Karpas-422 (cell line): Measurements from ENCODE around the gene DNAJC6. TPM values are rescaled to one million over a fixed set of nuclear protein-coding genes. Genes with fewer than 3 reads are reported as not detected.

Experiments used
- DNase-seq: peaks from one replicate; pipeline ENCODE4 v3.0.0-alpha.2; 2015
- H2AFZ ChIP-seq: fragments of 200-600 bp; sonication (generic); 2 replicates; pipeline ENCODE4 v1.6.1; 2014; ENCODE audit warnings: antibody characterized with exemption, low read length, mixed read lengths
- H3K27ac ChIP-seq: fragments of 200-600 bp; sonication (generic); 2 replicates; pipeline ENCODE4 v1.5.1; 2014; ENCODE audit warnings: mild to moderate bottlenecking, low read length, moderate library complexity
- H3K27me3 ChIP-seq: fragments of 200-600 bp; sonication (generic); 2 replicates; pipeline ENCODE4 v1.6.1; 2014; ENCODE audit warnings: low read length, mixed read lengths
- H3K36me3 ChIP-seq: fragments of 200-600 bp; sonication (generic); 2 replicates; pipeline ENCODE4 v1.6.1; 2014; ENCODE audit warnings: low read length, mixed read lengths; ENCODE audit not compliant: insufficient read depth
- H3K4me1 ChIP-seq: fragments of 200-600 bp; sonication (generic); 2 replicates; pipeline ENCODE4 v1.6.1; 2014; ENCODE audit warnings: mild to moderate bottlenecking, low read length, mixed read lengths
- H3K4me2 ChIP-seq: fragments of 200-600 bp; sonication (generic); 2 replicates; pipeline ENCODE4 v1.6.1; 2014; ENCODE audit warnings: low read length, low read depth, mild to moderate bottlenecking; ENCODE audit not compliant: poor library complexity, severe bottlenecking
- H3K4me3 ChIP-seq: fragments of 200-600 bp; sonication (generic); 2 replicates; pipeline ENCODE4 v1.5.1; 2014; ENCODE audit warnings: mild to moderate bottlenecking, antibody characterized with exemption, low read length, mixed read lengths
- H3K79me2 ChIP-seq: fragments of 200-600 bp; sonication (generic); 2 replicates; pipeline ENCODE4 v1.6.1; 2014; ENCODE audit warnings: mild to moderate bottlenecking, low read length, mixed read lengths
- H3K9ac ChIP-seq: fragments of 200-600 bp; sonication (generic); 2 replicates; pipeline ENCODE4 v1.6.0; 2014; ENCODE audit warnings: low read length
- H3K9me2 ChIP-seq: fragments of 200-600 bp; sonication (generic), shearing (Covaris generic); replicated peaks from 2 replicates; pipeline ENCODE4 v1.6.0; 2014; ENCODE audit warnings: mild to moderate bottlenecking, low read length, moderate library complexity; ENCODE audit not compliant: insufficient read depth
- H3K9me3 ChIP-seq: fragments of 300-700, 200-600 bp; sonication (generic); 2 replicates; pipeline ENCODE4 v1.6.1; 2014; ENCODE audit warnings: low read length, mixed read lengths
- H4K20me1 ChIP-seq: fragments of 200-600 bp; sonication (generic); 2 replicates; pipeline ENCODE4 v1.6.1; 2014; ENCODE audit warnings: mild to moderate bottlenecking, antibody characterized with exemption, low read length, low read depth; ENCODE audit not compliant: insufficient read depth
- total RNA-seq: library from RNA; depleted of rRNA; stranded (reverse); fragments of >200 nt; shearing (Covaris generic); gene quantifications from 2 replicates; pipeline ENCODE4 v1.2.3, GENCODE V29; 2014; ENCODE audit warnings: low replicate concordance

DNAJC6 gene
- total RNA-seq, 1 experiment from 2014 or later: 0.37 TPM

- H2AFZ ChIP-seq: no peak overlapping the region
- H3K4me1 ChIP-seq: no peaks in the 10 kb centered on the region
- no peaks in the 10 kb centered on the region for H3K36me3 ChIP-seq
- no peaks in the 10 kb centered on the region for H3K79me2 ChIP-seq
- H3K4me3 ChIP-seq: no peak overlapping the region
- no peak overlapping the region for H3K9ac ChIP-seq
- no peaks in the 10 kb centered on the region for H3K9me3 ChIP-seq
- no peaks in the 10 kb centered on the region for H3K9me2 ChIP-seq
- H3K27ac ChIP-seq: no peak overlapping the region
- no peak for DNase-seq
- H3K27me3 ChIP-seq: no peaks in the 10 kb centered on the region
- H4K20me1 ChIP-seq: no peaks in the 10 kb centered on the region
- no peak overlapping the region for H3K4me2 ChIP-seq
These were observed 84.0 kb downstream of the DNAJC6 start for GRCh38 chr1:65393347-65393746.

DNA sequence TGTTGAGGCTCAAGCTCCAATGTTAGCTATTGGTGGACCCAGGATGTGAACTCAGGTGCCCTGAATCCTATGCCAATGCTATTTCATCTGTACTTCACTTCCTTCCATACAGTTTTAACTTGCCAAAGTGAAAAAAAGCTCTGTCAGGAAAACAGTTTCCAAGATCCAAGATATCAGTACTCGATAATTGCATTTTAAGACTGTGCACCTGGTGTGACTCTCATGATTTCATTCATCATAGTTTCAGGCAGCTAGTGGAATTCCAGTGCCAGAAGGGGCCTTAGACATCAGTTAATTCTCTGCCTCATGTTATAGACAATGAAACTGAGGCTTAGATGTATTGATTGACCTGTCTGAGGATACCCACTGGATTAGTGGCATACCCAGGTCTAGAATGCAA lies 84.6 kb downstream of the DNAJC6 start:
- no peaks in the 10 kb centered on the region for H3K36me3 ChIP-seq
- no peak overlapping the region for H3K4me2 ChIP-seq
- H3K27me3 ChIP-seq: no peaks in the 10 kb centered on the region
- H3K9me2 ChIP-seq: no peaks in the 10 kb centered on the region
- H3K9ac ChIP-seq: no peak overlapping the region
- H3K4me1 ChIP-seq: no peaks in the 10 kb centered on the region
- H3K27ac ChIP-seq: no peak overlapping the region
- no peak for DNase-seq
- no peak overlapping the region for H2AFZ ChIP-seq
- H3K9me3 ChIP-seq: no peaks in the 10 kb centered on the region
- H4K20me1 ChIP-seq: no peaks in the 10 kb centered on the region
- H3K79me2 ChIP-seq: no peaks in the 10 kb centered on the region
- no peak overlapping the region for H3K4me3 ChIP-seq

DNA sequence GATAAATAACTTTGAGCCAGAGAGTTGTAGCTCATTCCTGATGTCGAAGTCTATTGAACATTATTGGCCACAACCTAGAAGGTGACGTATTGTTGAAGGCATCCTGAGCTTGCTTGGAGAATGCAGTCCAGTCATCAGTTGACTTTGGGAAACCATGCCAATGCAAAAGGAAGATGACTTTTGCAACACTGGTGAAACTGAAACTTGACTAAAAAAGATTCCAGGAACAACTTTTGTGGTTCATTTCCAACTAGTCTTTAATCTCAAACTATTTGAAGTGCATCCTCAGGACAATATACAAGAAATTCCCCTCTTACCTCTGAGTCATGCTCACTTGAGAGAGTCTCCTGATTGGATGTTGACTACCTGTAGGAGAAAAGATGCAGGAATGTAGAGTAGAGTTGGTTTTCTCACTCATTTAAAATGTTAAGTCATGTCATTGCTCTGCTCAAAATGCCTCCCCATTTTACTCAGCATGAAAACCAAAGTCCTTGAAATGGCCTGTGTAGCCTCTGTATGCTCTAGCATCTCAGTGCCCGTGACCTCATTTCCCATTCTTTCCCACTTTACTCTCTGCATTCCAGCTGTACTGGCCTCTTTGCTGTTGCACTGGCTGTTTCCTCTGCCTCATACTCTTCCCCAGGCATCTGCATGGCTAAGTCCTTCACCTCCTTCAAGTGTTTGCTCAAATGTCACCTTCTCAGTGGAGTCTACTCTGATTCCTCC lies 86.7 kb downstream of the DNAJC6 start:
- H3K9me3 ChIP-seq: no peaks in the 10 kb centered on the region
- no peak overlapping the region for H3K9ac ChIP-seq
- no peak overlapping the region for H3K4me3 ChIP-seq
- no peaks in the 10 kb centered on the region for H4K20me1 ChIP-seq
- no peak overlapping the region for H3K4me2 ChIP-seq
- H3K36me3 ChIP-seq: no peaks in the 10 kb centered on the region
- no peaks in the 10 kb centered on the region for H3K4me1 ChIP-seq
- H3K27ac ChIP-seq: no peak overlapping the region
- DNase-seq: no peak
- no peak overlapping the region for H2AFZ ChIP-seq
- no peaks in the 10 kb centered on the region for H3K27me3 ChIP-seq
- no peaks in the 10 kb centered on the region for H3K79me2 ChIP-seq
- no peaks in the 10 kb centered on the region for H3K9me2 ChIP-seq

- Histone ChIP-seq H4K20me1 (no peaks in the 10 kb centered on the region), H3K36me3 (no peaks in the 10 kb centered on the region), H3K27me3 (no peaks in the 10 kb centered on the region), H3K79me2 (no peaks in the 10 kb centered on the region), H3K4me1 (no peaks in the 10 kb centered on the region), H3K9me2 (no peaks in the 10 kb centered on the region), H3K4me3 (no peak overlapping the region), H3K9ac (no peak overlapping the region), H2AFZ (no peak overlapping the region), H3K4me2 (no peak overlapping the region), H3K27ac (no peak overlapping the region), H3K9me3 (no peaks in the 10 kb centered on the region)
- no peak for DNase-seq
These were observed 88.7 kb downstream of the DNAJC6 start for GRCh38 chr1:65398083-65398482.

DNA sequence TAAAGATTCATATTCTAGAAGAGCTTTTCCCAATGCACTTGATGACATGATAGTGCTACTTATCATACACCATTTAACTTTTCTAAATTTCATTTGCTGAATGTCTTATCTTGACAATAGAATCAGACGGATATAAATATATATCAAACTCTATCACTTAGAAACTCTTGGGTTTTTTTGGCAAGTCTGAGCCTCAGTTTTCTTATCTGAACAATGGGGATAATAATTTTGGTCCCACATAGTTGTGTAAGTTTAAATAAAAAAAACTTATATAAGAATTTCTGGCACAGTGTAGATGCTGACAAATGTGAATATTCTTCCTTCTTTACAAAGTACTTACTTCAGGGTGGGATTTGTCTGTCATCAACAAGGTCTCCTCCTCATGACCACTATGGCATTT lies 89.7 kb downstream of the DNAJC6 start:
- H3K4me3 ChIP-seq: no peak overlapping the region
- no peak overlapping the region for H3K27ac ChIP-seq
- no peaks in the 10 kb centered on the region for H3K27me3 ChIP-seq
- H3K9ac ChIP-seq: no peak overlapping the region
- H3K9me2 ChIP-seq: no peaks in the 10 kb centered on the region
- no peaks in the 10 kb centered on the region for H3K9me3 ChIP-seq
- no peak overlapping the region for H2AFZ ChIP-seq
- no peak for DNase-seq
- no peaks in the 10 kb centered on the region for H3K4me1 ChIP-seq
- H3K36me3 ChIP-seq: no peaks in the 10 kb centered on the region
- H4K20me1 ChIP-seq: no peaks in the 10 kb centered on the region
- H3K79me2 ChIP-seq: no peaks in the 10 kb centered on the region
- no peak overlapping the region for H3K4me2 ChIP-seq

DNA sequence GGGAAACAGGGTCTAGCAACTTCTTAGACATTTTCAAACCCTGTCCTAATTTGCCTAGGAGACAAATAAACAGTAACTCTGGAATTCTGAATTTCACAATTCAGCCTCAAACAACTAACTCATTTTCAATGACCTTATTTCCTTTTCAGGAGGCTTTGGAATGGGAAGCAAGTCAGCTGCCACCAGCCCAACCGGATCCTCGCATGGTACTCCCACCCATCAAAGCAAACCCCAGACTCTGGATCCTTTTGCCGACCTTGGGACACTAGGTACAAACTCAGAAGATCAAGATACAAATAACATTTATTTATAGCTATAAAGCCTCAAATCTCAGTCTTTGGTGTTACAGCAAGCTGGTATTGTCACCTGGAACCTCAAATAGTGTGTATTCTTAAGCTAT lies 92.3 kb downstream of the DNAJC6 start:
- H3K9me3 ChIP-seq: no peaks in the 10 kb centered on the region
- no peaks in the 10 kb centered on the region for H3K79me2 ChIP-seq
- H3K9ac ChIP-seq: no peak overlapping the region
- H3K4me1 ChIP-seq: no peaks in the 10 kb centered on the region
- no peak for DNase-seq
- H2AFZ ChIP-seq: no peak overlapping the region
- H3K36me3 ChIP-seq: no peaks in the 10 kb centered on the region
- no peak overlapping the region for H3K27ac ChIP-seq
- no peaks in the 10 kb centered on the region for H3K9me2 ChIP-seq
- no peaks in the 10 kb centered on the region for H3K27me3 ChIP-seq
- H4K20me1 ChIP-seq: no peaks in the 10 kb centered on the region
- no peak overlapping the region for H3K4me2 ChIP-seq
- no peak overlapping the region for H3K4me3 ChIP-seq

DNA sequence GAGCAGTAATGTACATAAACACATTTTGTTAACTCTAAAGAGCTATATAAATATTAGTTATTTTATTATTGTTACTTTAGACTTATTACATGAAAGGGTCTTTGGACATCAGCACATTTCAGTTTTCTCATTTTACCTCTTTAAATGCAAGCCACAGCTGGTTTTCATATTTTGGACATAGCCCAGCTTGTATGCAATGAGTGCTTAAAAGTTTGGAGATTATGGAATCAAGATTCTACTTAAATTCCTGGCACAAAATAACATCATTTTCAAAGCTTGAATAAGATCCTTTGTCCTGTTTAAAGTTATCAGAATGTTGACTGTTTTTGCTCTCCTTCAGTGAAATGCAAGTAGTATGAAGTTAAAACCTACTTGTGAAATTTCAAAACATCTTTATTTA lies 95.6 kb downstream of the DNAJC6 start:
- H2AFZ ChIP-seq: no peak overlapping the region
- no peak overlapping the region for H3K27ac ChIP-seq
- DNase-seq: no peak
- H3K9ac ChIP-seq: no peak overlapping the region
- H3K27me3 ChIP-seq: no peaks in the 10 kb centered on the region
- H4K20me1 ChIP-seq: no peaks in the 10 kb centered on the region
- H3K4me2 ChIP-seq: no peak overlapping the region
- no peaks in the 10 kb centered on the region for H3K9me2 ChIP-seq
- no peaks in the 10 kb centered on the region for H3K36me3 ChIP-seq
- H3K4me1 ChIP-seq: no peaks in the 10 kb centered on the region
- H3K79me2 ChIP-seq: no peaks in the 10 kb centered on the region
- H3K4me3 ChIP-seq: no peak overlapping the region
- H3K9me3 ChIP-seq: no peaks in the 10 kb centered on the region

GRCh38 chr1:65407877-65408276 lies 98.5 kb downstream of the DNAJC6 start:
- Histone ChIP-seq H3K27me3 (no peaks in the 10 kb centered on the region), H4K20me1 (no peaks in the 10 kb centered on the region), H3K4me1 (no peaks in the 10 kb centered on the region), H3K4me2 (no peak overlapping the region), H3K36me3 (no peaks in the 10 kb centered on the region), H3K4me3 (no peak overlapping the region), H3K9me3 (no peaks in the 10 kb centered on the region), H3K9me2 (no peaks in the 10 kb centered on the region), H3K9ac (no peak overlapping the region), H3K27ac (no peak overlapping the region), H3K79me2 (no peaks in the 10 kb centered on the region), H2AFZ (no peak overlapping the region)
- no peak for DNase-seq
